H9 (cell line): ENCODE data around the gene PRR35. TPM values are rescaled to one million over a fixed set of nuclear protein-coding genes. Genes with fewer than 3 reads are reported as not detected.

Experiments used
- DNase-seq: peaks from one replicate; pipeline ENCODE4 v3.0.0-alpha.2; 2017
- H2AFZ ChIP-seq: one replicate; pipeline ENCODE4 v1.6.1; 2013; ENCODE audit warnings: mild to moderate bottlenecking, low read length, control low read depth, moderate library complexity
- H2AK5ac ChIP-seq: 2 replicates; pipeline ENCODE4 v1.6.1; 2013; ENCODE audit warnings: low read length, control low read depth, mixed read lengths; ENCODE audit not compliant: insufficient read length
- H2BK120ac ChIP-seq: one replicate; pipeline ENCODE4 v1.6.1; 2013; ENCODE audit warnings: low read depth, mild to moderate bottlenecking, low read length, control low read depth, inconsistent platforms; ENCODE audit not compliant: poor library complexity, severe bottlenecking
- H2BK12ac ChIP-seq: 2 replicates; pipeline ENCODE4 v1.6.1; 2013; ENCODE audit warnings: low read length, control low read depth, mixed read lengths, low read depth; ENCODE audit not compliant: insufficient read length
- H2BK15ac ChIP-seq: 2 replicates; pipeline ENCODE4 v1.6.1; 2013; ENCODE audit warnings: low read depth, low read length, control low read depth
- H2BK20ac ChIP-seq: one replicate; pipeline ENCODE4 v1.6.1; 2013; ENCODE audit warnings: low read depth, mild to moderate bottlenecking, low read length, control low read depth, inconsistent platforms; ENCODE audit not compliant: poor library complexity, severe bottlenecking
- H2BK5ac ChIP-seq: 2 replicates; pipeline ENCODE4 v1.6.1; 2013; ENCODE audit warnings: low read length, control low read depth, mixed read lengths; ENCODE audit not compliant: insufficient read length
- H3K14ac ChIP-seq: 2 replicates; pipeline ENCODE4 v1.6.1; 2013; ENCODE audit warnings: low read length, control low read depth; ENCODE audit not compliant: insufficient read depth
- H3K18ac ChIP-seq: 2 replicates; pipeline ENCODE4 v1.6.1; 2013; ENCODE audit warnings: low read depth, mild to moderate bottlenecking, mixed read lengths, low read length, control low read depth; ENCODE audit not compliant: insufficient read length
- H3K23ac ChIP-seq: 2 replicates; pipeline ENCODE4 v1.6.1; 2013; ENCODE audit warnings: low read length, control low read depth, mixed read lengths, low read depth; ENCODE audit not compliant: insufficient read length
- H3K23me2 ChIP-seq: 2 replicates; pipeline ENCODE4 v1.6.1; 2013; ENCODE audit warnings: low read depth, mild to moderate bottlenecking, mixed read lengths, low read length, control low read depth; ENCODE audit not compliant: insufficient read length, poor library complexity, severe bottlenecking
- H3K27ac ChIP-seq: 2 replicates; pipeline ENCODE4 v1.5.1; 2013; ENCODE audit warnings: low read length, control low read depth, mixed read lengths, low read depth; ENCODE audit not compliant: insufficient read length
- H3K27me3 ChIP-seq: 2 replicates; pipeline ENCODE4 v1.6.1; 2013; ENCODE audit warnings: low read length, control low read depth, inconsistent platforms; ENCODE audit not compliant: insufficient read depth
- H3K4ac ChIP-seq: 2 replicates; pipeline ENCODE4 v1.6.1; 2013; ENCODE audit warnings: low read depth, mild to moderate bottlenecking, control low read depth, inconsistent platforms, low read length, moderate library complexity
- H3K4me1 ChIP-seq: 2 replicates; pipeline ENCODE4 v1.6.1; 2013; ENCODE audit warnings: low read length, control low read depth, inconsistent platforms; ENCODE audit not compliant: insufficient read depth
- H3K4me2 ChIP-seq: 2 replicates; pipeline ENCODE4 v1.6.1; 2013; ENCODE audit warnings: low read length, control low read depth, mixed read lengths; ENCODE audit not compliant: insufficient read length, insufficient read depth
- H3K56ac ChIP-seq: 2 replicates; pipeline ENCODE4 v1.6.1; 2013; ENCODE audit warnings: low read depth, mild to moderate bottlenecking, mixed read lengths, low read length, control low read depth; ENCODE audit not compliant: insufficient read length
- H3K79me1 ChIP-seq: 2 replicates; pipeline ENCODE4 v1.6.1; 2013; ENCODE audit warnings: low read depth, mild to moderate bottlenecking, moderate library complexity, low read length, control low read depth, inconsistent platforms; ENCODE audit not compliant: insufficient read depth, poor library complexity, severe bottlenecking
- H3K79me2 ChIP-seq: 2 replicates; pipeline ENCODE4 v1.6.1; 2013; ENCODE audit warnings: low read length, control low read depth, inconsistent platforms; ENCODE audit not compliant: insufficient read depth
- H3K9ac ChIP-seq: 2 replicates; pipeline ENCODE4 v1.6.1; 2013; ENCODE audit warnings: low read length, control low read depth, mixed read lengths; ENCODE audit not compliant: insufficient read length; ENCODE audit errors: extremely low read depth
- H3K9me3 ChIP-seq: one replicate; pipeline ENCODE4 v1.6.1; 2013; ENCODE audit warnings: low read depth, low read length, inconsistent platforms; ENCODE audit not compliant: control insufficient read depth
- H3T11ph ChIP-seq: one replicate; pipeline ENCODE4 v1.6.1; 2013; ENCODE audit warnings: mild to moderate bottlenecking, low read length, control low read depth, inconsistent platforms
- H4K20me1 ChIP-seq: one replicate; pipeline ENCODE4 v1.6.1; 2013; ENCODE audit not compliant: control insufficient read depth, insufficient read length, insufficient read depth
- H4K5ac ChIP-seq: 2 replicates; pipeline ENCODE4 v1.6.1; 2013; ENCODE audit warnings: low read depth, mild to moderate bottlenecking, mixed read lengths, low read length, control low read depth; ENCODE audit not compliant: insufficient read length
- H4K8ac ChIP-seq: replicated peaks from 2 replicates; pipeline ENCODE4 v1.6.1; 2013; ENCODE audit warnings: low read length, control low read depth, mixed read lengths, low read depth; ENCODE audit not compliant: insufficient read length
- H4K91ac ChIP-seq: 2 replicates; pipeline ENCODE4 v1.6.1; 2013; ENCODE audit warnings: low read depth, mild to moderate bottlenecking, moderate library complexity, mixed read lengths, low read length, control low read depth; ENCODE audit not compliant: insufficient read length
- H3K27ac Mint-ChIP-seq, 3 experiments: 2 replicates in 2 of 3; 3 replicates in 1 of 3; pipeline ENCODE4 v1.8.0; 2020 to 2021; ENCODE audit warnings: mixed read lengths in 3 of 3, mild to moderate bottlenecking in 1 of 3, moderate library complexity in 1 of 3
- H3K27me3 Mint-ChIP-seq: 2 replicates; pipeline ENCODE4 v1.8.0; 2021; ENCODE audit warnings: low read depth, mild to moderate bottlenecking, moderate library complexity, mixed read lengths
- H3K36me3 Mint-ChIP-seq, 3 experiments: 2 replicates in 2 of 3; 3 replicates in 1 of 3; pipeline ENCODE4 v1.8.0; 2020 to 2021; ENCODE audit warnings: low read depth in 3 of 3, mixed read lengths in 3 of 3; ENCODE audit not compliant: insufficient read depth in 1 of 3
- H3K4me1 Mint-ChIP-seq, 2 experiments: 2 replicates each; pipeline ENCODE4 v1.8.0; 2020; ENCODE audit warnings: mixed read lengths in 2 of 2
- H3K4me3 Mint-ChIP-seq, 2 experiments: 2 replicates in 1 of 2; 3 replicates in 1 of 2; pipeline ENCODE4 v1.8.0; 2020 to 2021; ENCODE audit warnings: mild to moderate bottlenecking in 2 of 2, mixed read lengths in 2 of 2, moderate library complexity in 1 of 2
- H3K9me3 Mint-ChIP-seq, 2 experiments: 2 replicates in 1 of 2; 3 replicates in 1 of 2; pipeline ENCODE4 v1.8.0; 2020; ENCODE audit warnings: mild to moderate bottlenecking in 2 of 2, mixed read lengths in 2 of 2, moderate library complexity in 1 of 2
- CTCF ChIP-seq: fragments of 200-600 bp; sonication (generic); conservative IDR thresholded peaks from 3 replicates; pipeline ENCODE4 v1.8.0; 2021; ENCODE audit warnings: antibody characterized with exemption, mild to moderate bottlenecking
- WGBS: extraction: QIAGEN DNeasy Blood & Tissue Kit; methylation state at CpG from one replicate; pipeline ENCODE4 v1.1.7; 2013; ENCODE audit warnings: missing lambda C conversion rate, low lambda C conversion rate, mixed read lengths; ENCODE audit not compliant: insufficient read length; ENCODE audit errors: extremely low coverage; 5-methylcytosine and 5-hydroxymethylcytosine counted together
- total RNA-seq: library from RNA; stranded (reverse); gene quantifications from 2 replicates; pipeline ENCODE4 v1.2.1, GENCODE V29; 2021

PRR35 gene
- total RNA-seq, 1 experiment from 2014 or later = 0.33 TPM

- H4K5ac ChIP-seq = no peak overlapping the region
- H3K14ac ChIP-seq = no peak overlapping the region
- H2BK15ac ChIP-seq = no peak overlapping the region
- H3K79me2 ChIP-seq = no peaks in the 10 kb centered on the region
- H3K27ac ChIP-seq = no peak overlapping the region
- H2BK120ac ChIP-seq = no peak overlapping the region
- no peaks in the 10 kb centered on the region for H3K4me1 ChIP-seq
- peak; percentile 73 for DNase-seq
- peak; percentile 50 for TF ChIP-seq CTCF
- H3K4me1 Mint-ChIP-seq = peaks cover 3 to 8% of the 10 kb centered on the region in 2 experiments
- H4K20me1 ChIP-seq = no peaks in the 10 kb centered on the region
- peaks cover 0 to 4% (median 2%) of the 10 kb centered on the region in 3 experiments; a peak in 2 of 7 replicates for H3K36me3 Mint-ChIP-seq
- no peak overlapping the region for H3K4ac ChIP-seq
- no peak overlapping the region for H2AFZ ChIP-seq
- H4K91ac ChIP-seq = no peak overlapping the region
- no peak overlapping the region for H3K9ac ChIP-seq
- H3K18ac ChIP-seq = no peak overlapping the region
- H3K23me2 ChIP-seq = no peaks in the 10 kb centered on the region
- no peak overlapping the region for H3K56ac ChIP-seq
- no peaks in the 10 kb centered on the region for H3K27me3 ChIP-seq
- H3K4me3 Mint-ChIP-seq = no peak overlapping the region
- H3K27me3 Mint-ChIP-seq = peaks cover 2% of the 10 kb centered on the region; the same call in 1 of the 2 replicates
- no peaks in the 10 kb centered on the region for H3K79me1 ChIP-seq
- no peak overlapping the region for H2AK5ac ChIP-seq
- no CpG with 5 or more reads among the region's 8 CpGs for WGBS
- H3K4me2 ChIP-seq = no peak overlapping the region
- H2BK12ac ChIP-seq = no peak overlapping the region
- no peak overlapping the region for H2BK20ac ChIP-seq
- peak overlapping the region in 2 of 3 experiments; percentile 81 to 90; a peak in 4 of 7 replicates for H3K27ac Mint-ChIP-seq
- no peaks in the 10 kb centered on the region for H3K9me3 Mint-ChIP-seq
- H3K23ac ChIP-seq = no peak overlapping the region
- H3T11ph ChIP-seq = no peak overlapping the region
- no peak overlapping the region for H2BK5ac ChIP-seq
- no peak overlapping the region for H4K8ac ChIP-seq
- no peaks in the 10 kb centered on the region for H3K9me3 ChIP-seq
These were observed 16.6 kb downstream of the PRR35 start for GRCh38 chr16:576823-577201.
